22Rv1 (cell line): ENCODE measurements around the gene HTR6.

Source experiments
- CTCF ChIP-seq: fragments of 450-650 bp; IDR thresholded peaks from 2 replicates; pipeline ENCODE4 v1.5.1; 2017; ENCODE audit warnings: mild to moderate bottlenecking
- ZFX ChIP-seq: fragments of 450-650 bp; IDR thresholded peaks from 2 replicates; pipeline ENCODE4 v1.6.1; 2017; ENCODE audit warnings: antibody characterized with exemption, borderline replicate concordance

- no peak for TF ChIP-seq CTCF
- TF ChIP-seq ZFX: no peak
Observed at GRCh38 chr1:19728413-19729145, 63.9 kb downstream of the HTR6 start.
